ENCODE measurements around the gene GLIS1. TPM values are rescaled to one million over a fixed set of nuclear protein-coding genes. Genes with fewer than 3 reads are reported as not detected.

Gene GLIS1
- total RNA-seq, 1 experiment from 2014 or later = 1.4 TPM

- DNase-seq = peak; percentile 34
- Histone ChIP-seq H3K9me3 (no peaks in the 10 kb centered on the region), H3K27me3 (no peaks in the 10 kb centered on the region), H3K36me3 (no peaks in the 10 kb centered on the region), H3K4me3 (no peak overlapping the region)
These were observed 45.6 kb downstream of the GLIS1 start for GRCh38 chr1:53693339-53693738.

- H3K36me3 ChIP-seq = no peaks in the 10 kb centered on the region
- H3K27me3 ChIP-seq = no peaks in the 10 kb centered on the region
- H3K4me3 ChIP-seq = no peak overlapping the region
- H3K9me3 ChIP-seq = no peaks in the 10 kb centered on the region
- DNase-seq = no peak
These were observed 47.6 kb downstream of the GLIS1 start for GRCh38 chr1:53691326-53691725.

GRCh38 chr1:53690411-53690810 is 48.6 kb downstream of the GLIS1 start:
- no peak for DNase-seq
- H3K36me3 ChIP-seq = no peaks in the 10 kb centered on the region

GRCh38 chr1:53689736-53690326 is 49.1 kb downstream of the GLIS1 start:
- DNase-seq = no peak

More at GRCh38 chr1:53690411-53690810, 48.6 kb downstream of the GLIS1 start:
- Histone ChIP-seq H3K9me3 (no peaks in the 10 kb centered on the region), H3K27me3 (no peaks in the 10 kb centered on the region), H3K4me3 (no peak overlapping the region)

GRCh38 chr1:53689223-53689622 is 49.7 kb downstream of the GLIS1 start:
- no peaks in the 10 kb centered on the region for H3K9me3 ChIP-seq
- H3K36me3 ChIP-seq = no peaks in the 10 kb centered on the region
- no peak overlapping the region for H3K4me3 ChIP-seq
- no peaks in the 10 kb centered on the region for H3K27me3 ChIP-seq
- DNase-seq = no peak

More at GRCh38 chr1:53689736-53690326, 49.1 kb downstream of the GLIS1 start:
- no peaks in the 10 kb centered on the region for H3K27me3 ChIP-seq
- no peaks in the 10 kb centered on the region for H3K36me3 ChIP-seq
- no peak overlapping the region for H3K4me3 ChIP-seq
- H3K9me3 ChIP-seq = no peaks in the 10 kb centered on the region

GRCh38 chr1:53688381-53689102 is 50.4 kb downstream of the GLIS1 start:
- Histone ChIP-seq H3K27me3 (no peaks in the 10 kb centered on the region), H3K4me3 (no peak overlapping the region), H3K9me3 (no peaks in the 10 kb centered on the region), H3K36me3 (no peaks in the 10 kb centered on the region)
- DNase-seq = no peak

- Histone ChIP-seq H3K36me3 (no peaks in the 10 kb centered on the region), H3K27me3 (no peaks in the 10 kb centered on the region), H3K4me3 (no peak overlapping the region), H3K9me3 (no peaks in the 10 kb centered on the region)
- DNase-seq = no peak
These were observed 51.1 kb downstream of the GLIS1 start for GRCh38 chr1:53687901-53688300.

GRCh38 chr1:53687426-53687825 is 51.5 kb downstream of the GLIS1 start:
- H3K36me3 ChIP-seq = no peaks in the 10 kb centered on the region
- H3K9me3 ChIP-seq = no peaks in the 10 kb centered on the region
- DNase-seq = no peak
- H3K4me3 ChIP-seq = no peak overlapping the region
- H3K27me3 ChIP-seq = no peaks in the 10 kb centered on the region

GRCh38 chr1:53686965-53687267 is 52.0 kb downstream of the GLIS1 start:
- Histone ChIP-seq H3K9me3 (no peaks in the 10 kb centered on the region), H3K36me3 (no peaks in the 10 kb centered on the region)
- DNase-seq = no peak

GRCh38 chr1:53686091-53686964 is 52.6 kb downstream of the GLIS1 start:
- Histone ChIP-seq H3K4me3 (no peak overlapping the region), H3K9me3 (no peaks in the 10 kb centered on the region), H3K36me3 (no peaks in the 10 kb centered on the region), H3K27me3 (no peaks in the 10 kb centered on the region)
- DNase-seq = peak; percentile 35

More at GRCh38 chr1:53686965-53687267, 52.0 kb downstream of the GLIS1 start:
- H3K4me3 ChIP-seq = no peak overlapping the region
- no peaks in the 10 kb centered on the region for H3K27me3 ChIP-seq

- H3K4me3 ChIP-seq = no peak overlapping the region
- H3K27me3 ChIP-seq = no peaks in the 10 kb centered on the region
- DNase-seq = peak; percentile 67
- H3K36me3 ChIP-seq = no peaks in the 10 kb centered on the region
- H3K9me3 ChIP-seq = no peaks in the 10 kb centered on the region
These were observed 53.5 kb downstream of the GLIS1 start for GRCh38 chr1:53685272-53686051.

GRCh38 chr1:53684741-53685140 is 54.2 kb downstream of the GLIS1 start:
- Histone ChIP-seq H3K36me3 (no peaks in the 10 kb centered on the region), H3K27me3 (no peaks in the 10 kb centered on the region), H3K9me3 (no peaks in the 10 kb centered on the region), H3K4me3 (no peak overlapping the region)
- no peak for DNase-seq

GRCh38 chr1:53683986-53684740 is 54.8 kb downstream of the GLIS1 start:
- Histone ChIP-seq H3K27me3 (no peaks in the 10 kb centered on the region), H3K9me3 (no peaks in the 10 kb centered on the region)
- no peak for DNase-seq

GRCh38 chr1:53682881-53683280 is 56.1 kb downstream of the GLIS1 start:
- no peak overlapping the region for H3K4me3 ChIP-seq
- no peaks in the 10 kb centered on the region for H3K27me3 ChIP-seq
- no peak for DNase-seq
- H3K9me3 ChIP-seq = no peaks in the 10 kb centered on the region
- no peaks in the 10 kb centered on the region for H3K36me3 ChIP-seq

More at GRCh38 chr1:53683986-53684740, 54.8 kb downstream of the GLIS1 start:
- Histone ChIP-seq H3K36me3 (no peaks in the 10 kb centered on the region), H3K4me3 (no peak overlapping the region)

GRCh38 chr1:53681977-53682685 is 56.8 kb downstream of the GLIS1 start:
- no peaks in the 10 kb centered on the region for H3K9me3 ChIP-seq
- DNase-seq = no peak
- no peak overlapping the region for H3K4me3 ChIP-seq

More at GRCh38 chr1:53681977-53682685, 56.8 kb downstream of the GLIS1 start:
- Histone ChIP-seq H3K27me3 (no peaks in the 10 kb centered on the region), H3K36me3 (no peaks in the 10 kb centered on the region)
